ENCODE results near the gene DCXR. TPM values are rescaled to one million over a fixed set of nuclear protein-coding genes. Genes with fewer than 3 reads are reported as not detected.

Gene DCXR
- total and polyA plus RNA-seq, 2 of the 13 experiments (the other 11 are each of a cell fraction or from before 2014, with no cell fraction given) = 287 to 311 TPM

GRCh38 chr17:82064433-82065192, 27.1 kb upstream of the DCXR start (continued):
- TF ChIP-seq ZNF777 (CRISPR knock-in tag; IDR thresholded peaks at IDR 0.05) = 0 out of 2 replicates have a peak, but pooled peaks have one; percentile 36
- peak; percentile 10; the same call in 1 of the 2 replicates for TF ChIP-seq ZNF564 (CRISPR knock-in tag; IDR thresholded peaks at IDR 0.05)
- no peak for TF ChIP-seq RELA (CRISPR knock-in tag; IDR thresholded peaks at IDR 0.05)
- no peak for TF ChIP-seq SIN3B (IDR thresholded peaks at IDR 0.05; ENCODE audit: low read length)
- TF ChIP-seq NAIF1 (CRISPR knock-in tag; IDR thresholded peaks at IDR 0.05; ENCODE audit: borderline replicate concordance) = no peak
- no peak for TF ChIP-seq ZNF746 (CRISPR knock-in tag; IDR thresholded peaks at IDR 0.05)
- TF ChIP-seq ZNF678 (CRISPR knock-in tag; IDR thresholded peaks at IDR 0.05) = no peak
- TF ChIP-seq STAG1 (CRISPR knock-in tag; IDR thresholded peaks at IDR 0.05) = no peak
- no peak; the same call in 1 of the 2 replicates for TF ChIP-seq DZIP1 (CRISPR knock-in tag; IDR thresholded peaks at IDR 0.05)
- TF ChIP-seq ZNF556 (CRISPR knock-in tag; IDR thresholded peaks at IDR 0.05; ENCODE audit: borderline replicate concordance) = no peak
- no peak for TF ChIP-seq E2F1 (CRISPR knock-in tag; IDR thresholded peaks at IDR 0.05)
- TF ChIP-seq NR2F6 (IDR thresholded peaks at IDR 0.05) = no peak
- no peak for TF ChIP-seq NR2F6 (CRISPR knock-in tag; IDR thresholded peaks at IDR 0.05)
- TF ChIP-seq EEA1 (CRISPR knock-in tag; IDR thresholded peaks at IDR 0.05; ENCODE audit: borderline replicate concordance) = no peak
- no peak for TF ChIP-seq ZNF597 (CRISPR knock-in tag; IDR thresholded peaks at IDR 0.05)
- TF ChIP-seq POLR2AphosphoS2 (IDR thresholded peaks at IDR 0.05; ENCODE audit: low read depth, low read length) = no peak
- peak; percentile 54; the same call in 1 of the 2 replicates for TF ChIP-seq ZGPAT (CRISPR knock-in tag; IDR thresholded peaks at IDR 0.05)
- TF ChIP-seq TBX2 (CRISPR knock-in tag; IDR thresholded peaks at IDR 0.05; ENCODE audit: borderline replicate concordance) = peak; percentile 64; the same call in 1 of the 2 replicates
- TF ChIP-seq CAMTA2 (CRISPR knock-in tag; IDR thresholded peaks at IDR 0.05; ENCODE audit: borderline replicate concordance) = no peak
- TF ChIP-seq ZFP82 (CRISPR knock-in tag; IDR thresholded peaks at IDR 0.05; ENCODE audit: borderline replicate concordance) = 0 out of 2 replicates have a peak, but pooled peaks have one; percentile 34
- TF ChIP-seq ARHGAP35 (CRISPR knock-in tag; IDR thresholded peaks at IDR 0.05; ENCODE audit: borderline replicate concordance) = no peak
- no peak for TF ChIP-seq BCL6 (CRISPR knock-in tag; IDR thresholded peaks at IDR 0.05)
- TF ChIP-seq MXD3 (CRISPR knock-in tag; IDR thresholded peaks at IDR 0.05) = no peak
- 0 out of 2 replicates have a peak, but pooled peaks have one; percentile 64 for TF ChIP-seq FOXM1 (CRISPR knock-in tag; IDR thresholded peaks at IDR 0.05)
- no peak for TF ChIP-seq GPN1 (CRISPR knock-in tag; IDR thresholded peaks at IDR 0.05; ENCODE audit: borderline replicate concordance)
